HEK293T (cell line): Measurements from ENCODE around the gene CCDC88B.
"Not testable (repeated sequence)": the region's sequence is repeated elsewhere in the genome, so short reads cannot be mapped to it uniquely, and the experiment has no call there.

Experiments
- CTCF ChIA-PET: fragments of 350-600 bp; formaldehyde crosslinking; extraction: SDS; loops from one replicate; lab custom pipeline; 2021; ENCODE audit warnings: antibody characterized with exemption, inconsistent platforms; lab: Yijun Ruan, JAX
- POLR2A ChIA-PET: fragments of 350-600 bp; formaldehyde crosslinking; extraction: SDS; loops from one replicate; lab custom pipeline; 2020; ENCODE audit warnings: antibody characterized with exemption, inconsistent platforms; lab: Yijun Ruan, JAX
- DNase-seq: peaks from one replicate; pipeline ENCODE4 v3.0.0; 2012; ENCODE audit warnings: mixed read lengths; ENCODE audit errors: extremely low spot score
- ARNT ChIP-seq: fragments of 450-650 bp; IDR thresholded peaks from 2 replicates; pipeline ENCODE4 v1.6.1; 2017; ENCODE audit warnings: mild to moderate bottlenecking
- BHLHE40 ChIP-seq: fragments of 450-650 bp; IDR thresholded peaks from 2 replicates; pipeline ENCODE4 v1.6.1; 2016; ENCODE audit warnings: mild to moderate bottlenecking, moderate library complexity, borderline replicate concordance
- CTBP1 ChIP-seq: fragments of 450-650 bp; IDR thresholded peaks from 2 replicates; pipeline ENCODE4 v1.6.1; 2016; ENCODE audit warnings: borderline replicate concordance
- ELF4 ChIP-seq: fragments of 450-650 bp; IDR thresholded peaks from 2 replicates; pipeline ENCODE4 v1.6.1; 2017; ENCODE audit warnings: antibody characterized with exemption
- FOXA1 ChIP-seq: fragments of 450-650 bp; IDR thresholded peaks from 2 replicates; pipeline ENCODE4 v1.6.1; 2016; ENCODE audit warnings: mild to moderate bottlenecking
- FOXK2 ChIP-seq: fragments of 450-650 bp; IDR thresholded peaks from 2 replicates; pipeline ENCODE4 v1.6.1; 2016; ENCODE audit warnings: mild to moderate bottlenecking
- FOXM1 ChIP-seq: fragments of 450-650 bp; IDR thresholded peaks from 2 replicates; pipeline ENCODE4 v1.6.1; 2017; ENCODE audit warnings: mild to moderate bottlenecking, borderline replicate concordance
- HDGF ChIP-seq: fragments of 450-650 bp; IDR thresholded peaks from 2 replicates; pipeline ENCODE4 v1.6.1; 2017; ENCODE audit warnings: antibody characterized with exemption, borderline replicate concordance
- L3MBTL2 ChIP-seq: fragments of 450-650 bp; conservative IDR thresholded peaks from 2 replicates; pipeline ENCODE4 v1.6.1; 2016; ENCODE audit warnings: mild to moderate bottlenecking
- LEF1 ChIP-seq: fragments of 450-650 bp; IDR thresholded peaks from 2 replicates; pipeline ENCODE4 v1.6.1; 2017; ENCODE audit warnings: mild to moderate bottlenecking, borderline replicate concordance
- NFRKB ChIP-seq: fragments of 450-650 bp; IDR thresholded peaks from 2 replicates; pipeline ENCODE4 v1.6.1; 2016; ENCODE audit warnings: mild to moderate bottlenecking, moderate library complexity
- PKNOX1 ChIP-seq: fragments of 450-650 bp; IDR thresholded peaks from 2 replicates; pipeline ENCODE4 v1.6.1; 2016
- SP1 ChIP-seq: fragments of 450-650 bp; IDR thresholded peaks from 2 replicates; pipeline ENCODE4 v1.6.1; 2017
- SUZ12 ChIP-seq: fragments of 450-650 bp; IDR thresholded peaks from 2 replicates; pipeline ENCODE4 v1.6.1; 2016; ENCODE audit warnings: mild to moderate bottlenecking
- TARDBP ChIP-seq: fragments of 450-650 bp; IDR thresholded peaks from 2 replicates; pipeline ENCODE4 v1.6.1; 2016
- ZNF384 ChIP-seq: fragments of 450-650 bp; IDR thresholded peaks from 2 replicates; pipeline ENCODE4 v1.6.1; 2016

Gene CCDC88B

GRCh38 chr11:64313491-64314145 is 26.4 kb upstream of the CCDC88B start:
- CTCF ChIA-PET = interaction anchor here (1.2 kb wide), 1 partner anchor 42 kb away, joined by 5 read pairs; no protein-coding TSS in a partner anchor
- no peak for DNase-seq
- TF ChIP-seq FOXA1 (no peak), FOXK2 (no peak), ARNT (no peak)
- POLR2A ChIA-PET = no interaction called here

- DNase-seq = no peak
- ChIA-PET POLR2A (no interaction called here), CTCF (interaction anchor here (1.2 kb wide), 1 partner anchor 41 kb away, joined by 5 read pairs; no protein-coding TSS in a partner anchor)
- TF ChIP-seq ELF4 (no peak), L3MBTL2 (no peak), FOXK2 (no peak), NFRKB (no peak), PKNOX1 (no peak), FOXA1 (no peak), SP1 (no peak), FOXM1 (no peak), SUZ12 (no peak), TARDBP (no peak), ZNF384 (no peak), HDGF (no peak), LEF1 (no peak), ARNT (no peak), CTBP1 (no peak)
Observed at GRCh38 chr11:64314146-64314804, 25.7 kb upstream of the CCDC88B start.

- ChIA-PET CTCF (interaction anchor here (1.2 kb wide), 1 partner anchor 41 kb away, joined by 5 read pairs; no protein-coding TSS in a partner anchor), POLR2A (no interaction called here)
- DNase-seq = no peak
- TF ChIP-seq L3MBTL2 = no peak
- no peak for TF ChIP-seq FOXK2
- TF ChIP-seq ELF4 = no peak
- no peak for TF ChIP-seq CTBP1
- TF ChIP-seq SUZ12 = no peak
- TF ChIP-seq SP1 = no peak
- TF ChIP-seq PKNOX1 = no peak
- TF ChIP-seq FOXM1 = no peak
- TF ChIP-seq HDGF = no peak
- TF ChIP-seq BHLHE40 = no peak
- TF ChIP-seq NFRKB = no peak
- no peak for TF ChIP-seq TARDBP
- TF ChIP-seq ZNF384 = no peak
- no peak for TF ChIP-seq FOXA1
Observed at GRCh38 chr11:64314805-64315561, 25.0 kb upstream of the CCDC88B start.

- DNase-seq = not testable (repeated sequence)
- ChIA-PET POLR2A (interaction anchor here (2.0 to 3.8 kb wide), 4 partner anchors 10 to 45 kb away, joined by 7 to 70 read pairs (median 35); partner anchors contain the start of gene ESRRA), CTCF (interaction anchor here (2.9 kb wide), 1 partner anchor 40 kb away, joined by 38 read pairs; no protein-coding TSS in a partner anchor)
Observed at GRCh38 chr11:64315667-64316526, 24.1 kb upstream of the CCDC88B start.

- ChIA-PET POLR2A (interaction anchor here (0.8 to 3.8 kb wide), 18 partner anchors 11 to 314 kb away, joined by 3 to 70 read pairs (median 6); partner anchors contain the start of genes BAD, ESRRA, FERMT3 and FKBP2), CTCF (interaction anchor here (0.9 to 2.9 kb wide), 6 partner anchors 12 to 39 kb away, joined by 3 to 38 read pairs (median 10); partner anchors contain the start of genes CCDC88B and ESRRA)
- TF ChIP-seq SUZ12 (no peak), NFRKB (no peak), L3MBTL2 (peak; percentile 17; the same call in 1 of the 2 replicates)
- DNase-seq = no peak
Observed at GRCh38 chr11:64316672-64317324, 23.2 kb upstream of the CCDC88B start.
